DOHH2 (cell line): ENCODE results near the gene NSD2.

Experiments used
- H3F3A ChIP-seq: fragments of 200-600 bp; sonication (generic), shearing (Covaris generic); 2 replicates; pipeline ENCODE4 v1.6.0; 2016; ENCODE audit warnings: antibody characterized with exemption, mild to moderate bottlenecking; ENCODE audit not compliant: control insufficient read depth, insufficient read depth
- H3K27ac ChIP-seq: fragments of 200-600 bp; sonication (generic); 2 replicates; pipeline ENCODE4 v1.5.1; 2014; ENCODE audit warnings: low read depth, mild to moderate bottlenecking, low read length, moderate library complexity
- H3K27me3 ChIP-seq: fragments of 200-600 bp; sonication (generic); 2 replicates; pipeline ENCODE4 v1.6.1; 2014; ENCODE audit warnings: mild to moderate bottlenecking, low read length, mixed read lengths; ENCODE audit not compliant: control insufficient read depth
- H3K36me3 ChIP-seq: fragments of 200-600 bp; sonication (generic); 2 replicates; pipeline ENCODE4 v1.6.1; 2014; ENCODE audit warnings: mild to moderate bottlenecking, low read length, moderate library complexity, mixed read lengths; ENCODE audit not compliant: control insufficient read depth
- H3K4me1 ChIP-seq: fragments of 200-600 bp; sonication (generic); 2 replicates; pipeline ENCODE4 v1.6.1; 2014; ENCODE audit warnings: mild to moderate bottlenecking, low read length, mixed read lengths; ENCODE audit not compliant: control insufficient read depth
- H3K4me2 ChIP-seq: fragments of 200-600 bp; sonication (generic); 2 replicates; pipeline ENCODE4 v1.6.0; 2014; ENCODE audit warnings: mild to moderate bottlenecking, low read length, moderate library complexity
- H3K4me3 ChIP-seq: fragments of 200-600 bp; sonication (generic); 2 replicates; pipeline ENCODE4 v1.5.1; 2014; ENCODE audit warnings: mild to moderate bottlenecking, low read length, mixed read lengths
- H3K79me2 ChIP-seq: fragments of 200-600 bp; sonication (generic); 2 replicates; pipeline ENCODE4 v1.6.1; 2014; ENCODE audit warnings: mild to moderate bottlenecking, low read length, mixed read lengths; ENCODE audit not compliant: control insufficient read depth
- H3K9me2 ChIP-seq: fragments of 200-600 bp; sonication (generic); replicated peaks from 2 replicates; pipeline ENCODE4 v1.6.1; 2014; ENCODE audit warnings: mild to moderate bottlenecking, low read length, mixed read lengths; ENCODE audit not compliant: control insufficient read depth
- H3K9me3 ChIP-seq: fragments of 200-600 bp; sonication (generic); 2 replicates; pipeline ENCODE4 v1.6.1; 2014; ENCODE audit warnings: antibody characterized with exemption, low read length, mixed read lengths; ENCODE audit not compliant: control insufficient read depth, insufficient read depth
- H4K20me1 ChIP-seq: fragments of 200-600 bp; sonication (generic); 2 replicates; pipeline ENCODE4 v1.6.0; 2014; ENCODE audit warnings: low read depth, mild to moderate bottlenecking, antibody characterized with exemption, low read length, moderate library complexity; ENCODE audit not compliant: control insufficient read depth, insufficient read depth
- CTCF ChIP-seq: fragments of 200-600 bp; sonication (generic); IDR thresholded peaks from one replicate; pipeline ENCODE4 v1.5.1; 2014; ENCODE audit warnings: antibody characterized with exemption, mild to moderate bottlenecking, low read depth, low read length; ENCODE audit not compliant: poor library complexity, severe bottlenecking
- EZH2phosphoT487 ChIP-seq: fragments of 200-600 bp; sonication (generic); IDR thresholded peaks from 2 replicates; pipeline ENCODE4 v1.6.1; 2017; ENCODE audit warnings: borderline replicate concordance, mild to moderate bottlenecking, antibody characterized with exemption, low read length, moderate library complexity, mixed read lengths

Gene NSD2

GRCh38 chr4:1978741-1979476 lies 107.7 kb downstream of the NSD2 start:
- Histone ChIP-seq H3K9me2 (no peaks in the 10 kb centered on the region), H3F3A (peaks cover 30% of the 10 kb centered on the region), H3K27me3 (no peaks in the 10 kb centered on the region), H3K4me1 (no peaks in the 10 kb centered on the region), H3K36me3 (peaks cover 93% of the 10 kb centered on the region), H3K79me2 (no peaks in the 10 kb centered on the region), H3K27ac (no peak overlapping the region), H3K4me3 (no peak overlapping the region), H3K9me3 (no peaks in the 10 kb centered on the region), H4K20me1 (no peaks in the 10 kb centered on the region), H3K4me2 (no peak overlapping the region)
- no peak for TF ChIP-seq CTCF
- no peak for TF ChIP-seq EZH2phosphoT487

GRCh38 chr4:1979477-1980196 lies 108.4 kb downstream of the NSD2 start:
- H3F3A ChIP-seq = peaks cover 30% of the 10 kb centered on the region

DNA sequence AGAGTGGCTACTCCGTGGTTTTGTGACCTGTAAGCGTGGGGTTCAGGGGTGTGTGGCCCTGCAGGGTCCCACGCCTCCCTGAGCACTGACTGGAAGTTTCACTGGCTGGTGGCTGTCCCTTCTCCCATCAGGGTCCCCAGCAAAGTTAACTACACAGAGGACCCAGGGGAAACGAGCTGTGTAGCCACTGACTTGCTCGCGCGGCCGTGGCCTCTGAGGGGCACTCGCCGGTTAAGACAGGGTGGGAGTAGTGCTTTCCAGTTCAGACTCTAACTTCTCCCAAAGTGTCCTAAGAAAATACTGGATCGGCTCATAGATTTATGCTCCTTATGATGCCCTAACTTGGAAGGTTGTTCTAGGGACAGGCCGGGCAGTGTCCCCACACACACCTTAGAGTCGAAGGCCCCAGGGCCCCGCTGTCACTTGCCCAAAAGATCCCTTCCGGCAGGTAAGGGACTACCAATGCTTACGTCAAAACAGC lies 109.4 kb downstream of the NSD2 start:
- H3K4me3 ChIP-seq = no peak overlapping the region
- TF ChIP-seq EZH2phosphoT487 (no peak), CTCF (no peak)
- H3K4me1 ChIP-seq = no peaks in the 10 kb centered on the region
- no peaks in the 10 kb centered on the region for H3K79me2 ChIP-seq
- H4K20me1 ChIP-seq = no peaks in the 10 kb centered on the region
- H3K9me3 ChIP-seq = no peaks in the 10 kb centered on the region
- H3K9me2 ChIP-seq = no peaks in the 10 kb centered on the region
- H3K27me3 ChIP-seq = no peaks in the 10 kb centered on the region
- H3F3A ChIP-seq = peaks cover 30% of the 10 kb centered on the region
- H3K4me2 ChIP-seq = no peak overlapping the region
- H3K27ac ChIP-seq = no peak overlapping the region
- H3K36me3 ChIP-seq = peaks cover 96% of the 10 kb centered on the region

More at GRCh38 chr4:1979477-1980196, 108.4 kb downstream of the NSD2 start:
- no peak overlapping the region for H3K4me2 ChIP-seq
- H3K79me2 ChIP-seq = no peaks in the 10 kb centered on the region
- H4K20me1 ChIP-seq = no peaks in the 10 kb centered on the region
- no peaks in the 10 kb centered on the region for H3K4me1 ChIP-seq
- TF ChIP-seq EZH2phosphoT487 (no peak), CTCF (no peak)
- no peak overlapping the region for H3K4me3 ChIP-seq
- H3K9me3 ChIP-seq = no peaks in the 10 kb centered on the region
- no peak overlapping the region for H3K27ac ChIP-seq
- H3K36me3 ChIP-seq = peaks cover 96% of the 10 kb centered on the region
- no peaks in the 10 kb centered on the region for H3K27me3 ChIP-seq
- no peaks in the 10 kb centered on the region for H3K9me2 ChIP-seq
